Stimulated activated memory B cell treated with anti-CD40 and anti-IgM and Interleukin-4, amounts not matched to agents 10 μg/mL and 1 μg/mL and 100 μg/mL, for 72 hours (primary cell): ENCODE results near the gene BIRC2.
"Not testable (repeated sequence)": the region's sequence is repeated elsewhere in the genome, so short reads cannot be mapped to it uniquely, and the experiment has no call there.

ENCODE experiments used
- ATAC-seq: fragments of 150-1000 bp; cut with Tn5 transposase; 2 replicates; pipeline ENCODE4 v1.10.0; 2021
- H3K27ac Mint-ChIP-seq: one replicate; pipeline ENCODE4 v1.8.0; 2022; ENCODE audit warnings: mild to moderate bottlenecking, mixed read lengths
- H3K27me3 Mint-ChIP-seq: one replicate; pipeline ENCODE4 v1.8.0; 2022; ENCODE audit warnings: mixed read lengths
- H3K36me3 Mint-ChIP-seq: one replicate; pipeline ENCODE4 v1.8.0; 2022; ENCODE audit warnings: mixed read lengths
- H3K4me1 Mint-ChIP-seq: one replicate; pipeline ENCODE4 v1.8.0; 2022; ENCODE audit warnings: mixed read lengths
- H3K4me3 Mint-ChIP-seq: one replicate; pipeline ENCODE4 v1.8.0; 2022; ENCODE audit warnings: mild to moderate bottlenecking, moderate library complexity, mixed read lengths
- H3K9me3 Mint-ChIP-seq: one replicate; pipeline ENCODE4 v1.8.0; 2022; ENCODE audit warnings: mixed read lengths

The BIRC2 gene

DNA sequence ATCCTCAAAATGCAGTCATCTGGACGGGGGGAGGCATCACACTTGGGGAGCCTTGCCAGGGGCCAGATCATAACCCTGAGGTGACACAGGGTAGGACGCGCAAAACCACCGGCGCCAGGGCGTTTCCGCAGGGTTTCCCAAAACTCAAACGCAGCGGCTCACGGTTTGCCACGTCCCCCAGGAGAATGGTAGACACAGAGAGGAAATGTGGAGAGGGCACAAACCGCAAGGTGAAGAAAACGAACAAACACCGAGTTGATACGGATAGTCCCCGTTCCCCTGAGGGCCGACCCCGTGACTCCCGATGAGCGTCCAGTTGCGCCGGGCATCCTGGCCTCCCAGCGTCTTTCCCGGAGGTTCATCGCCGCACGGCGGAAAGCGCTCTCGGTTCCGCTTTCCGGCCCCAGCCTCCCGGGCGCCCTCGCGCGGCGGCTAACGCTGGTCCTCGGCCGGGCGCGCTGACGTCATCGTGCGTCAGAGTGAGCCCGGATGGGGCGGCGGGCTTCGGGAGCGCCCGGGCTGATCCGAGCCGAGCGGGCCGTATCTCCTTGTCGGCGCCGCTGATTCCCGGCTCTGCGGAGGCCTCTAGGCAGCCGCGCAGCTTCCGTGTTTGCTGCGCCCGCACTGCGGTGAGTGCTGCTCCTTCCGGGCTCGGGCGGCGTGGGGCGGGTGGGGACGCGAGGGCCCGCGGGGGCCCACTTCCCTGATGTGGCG lies at the start of gene BIRC2:
BIRC2 (plus strand) TSS at position 467 of the 714 bp plus-strand sequence. CDS start 2,641 bp downstream, outside the sequence.
- Mint-ChIP-seq H3K4me3 (peak within 1 kb of the TSS; percentile 94), H3K4me1 (peaks cover 43% of the 10 kb centered on the region), H3K27ac (peak within 1 kb of the TSS; percentile 94), H3K36me3 (peaks cover 22% of the 10 kb centered on the region), H3K9me3 (no peaks in the 10 kb centered on the region), H3K27me3 (no peaks in the 10 kb centered on the region)
- ATAC-seq = peak; percentile 98

DNA sequence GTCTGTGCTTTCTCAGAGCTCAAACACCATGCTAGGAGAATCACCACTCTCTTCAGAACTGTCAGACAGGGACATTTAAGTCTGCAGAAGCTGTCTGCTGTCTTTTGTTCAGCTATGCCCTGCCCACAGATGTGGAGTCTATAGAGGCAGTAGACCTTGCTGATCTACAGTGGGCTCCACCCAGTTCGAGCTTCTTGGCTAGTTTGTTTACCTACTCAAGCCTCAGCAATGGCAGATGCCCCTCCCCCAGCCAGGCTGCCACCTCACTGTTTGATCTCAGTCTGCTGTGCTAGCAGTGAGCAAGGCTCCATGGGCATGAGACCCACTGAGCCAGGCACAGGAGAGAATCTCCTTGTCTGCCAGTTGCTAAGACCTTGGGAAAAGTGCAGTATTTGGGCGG lies 46.2 kb upstream of the BIRC2 start:
- not testable (repeated sequence) for H3K27me3 Mint-ChIP-seq, H3K4me3 Mint-ChIP-seq, ATAC-seq
- Mint-ChIP-seq H3K27ac (peak overlapping the region; percentile 92), H3K9me3 (peaks cover 22% of the 10 kb centered on the region), H3K4me1 (peaks cover 81% of the 10 kb centered on the region), H3K36me3 (peaks cover 41% of the 10 kb centered on the region)

DNA sequence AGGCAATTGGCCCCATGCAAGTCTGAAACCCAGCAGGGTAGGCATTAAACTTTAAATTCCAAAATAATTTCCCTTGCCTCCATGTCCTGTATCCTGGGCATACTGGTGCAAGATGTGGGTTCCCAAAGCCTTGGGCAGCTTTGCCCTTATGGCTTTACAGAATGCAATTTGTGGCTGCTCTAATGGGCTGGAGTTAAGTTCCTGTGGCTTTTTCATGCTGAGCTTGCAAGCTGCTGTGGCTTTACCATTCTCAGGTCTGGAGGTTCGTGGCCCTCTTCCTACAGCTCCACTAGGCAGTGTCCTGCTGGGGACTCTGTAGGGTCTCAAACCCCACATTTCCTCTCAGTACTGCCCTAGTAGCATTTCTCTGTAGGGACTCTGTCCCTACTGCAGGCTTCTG lies 44.8 kb upstream of the BIRC2 start:
- ATAC-seq = no peak
- Mint-ChIP-seq H3K27ac (peak overlapping the region; percentile 92), H3K36me3 (peaks cover 41% of the 10 kb centered on the region), H3K4me3 (no peak overlapping the region), H3K9me3 (peaks cover 22% of the 10 kb centered on the region), H3K27me3 (no peaks in the 10 kb centered on the region), H3K4me1 (peaks cover 87% of the 10 kb centered on the region)

DNA sequence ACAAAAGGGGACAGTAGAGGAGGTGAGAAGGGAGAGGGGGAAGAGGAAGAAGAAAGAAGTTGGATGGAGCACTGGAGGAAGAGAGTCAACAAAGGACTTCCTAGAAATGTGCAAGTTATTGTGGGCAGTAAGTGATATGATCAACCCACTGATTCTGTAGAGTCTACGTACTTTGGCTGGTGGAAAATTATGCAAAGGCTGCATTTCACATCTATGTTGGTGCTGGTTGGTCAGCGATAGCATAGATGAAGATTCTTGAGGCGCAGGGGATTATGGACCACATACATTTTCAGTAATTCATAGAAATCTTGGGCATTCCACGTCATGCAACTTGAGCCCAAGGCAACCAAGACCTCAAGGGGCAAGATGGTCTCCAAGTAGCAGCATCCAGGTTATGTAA lies 42.3 kb upstream of the BIRC2 start:
- Mint-ChIP-seq H3K27ac (peak overlapping the region; percentile 67), H3K36me3 (peaks cover 34% of the 10 kb centered on the region), H3K27me3 (no peaks in the 10 kb centered on the region), H3K9me3 (peaks cover 22% of the 10 kb centered on the region), H3K4me3 (no peak overlapping the region), H3K4me1 (peaks cover 65% of the 10 kb centered on the region)
- ATAC-seq = no peak

DNA sequence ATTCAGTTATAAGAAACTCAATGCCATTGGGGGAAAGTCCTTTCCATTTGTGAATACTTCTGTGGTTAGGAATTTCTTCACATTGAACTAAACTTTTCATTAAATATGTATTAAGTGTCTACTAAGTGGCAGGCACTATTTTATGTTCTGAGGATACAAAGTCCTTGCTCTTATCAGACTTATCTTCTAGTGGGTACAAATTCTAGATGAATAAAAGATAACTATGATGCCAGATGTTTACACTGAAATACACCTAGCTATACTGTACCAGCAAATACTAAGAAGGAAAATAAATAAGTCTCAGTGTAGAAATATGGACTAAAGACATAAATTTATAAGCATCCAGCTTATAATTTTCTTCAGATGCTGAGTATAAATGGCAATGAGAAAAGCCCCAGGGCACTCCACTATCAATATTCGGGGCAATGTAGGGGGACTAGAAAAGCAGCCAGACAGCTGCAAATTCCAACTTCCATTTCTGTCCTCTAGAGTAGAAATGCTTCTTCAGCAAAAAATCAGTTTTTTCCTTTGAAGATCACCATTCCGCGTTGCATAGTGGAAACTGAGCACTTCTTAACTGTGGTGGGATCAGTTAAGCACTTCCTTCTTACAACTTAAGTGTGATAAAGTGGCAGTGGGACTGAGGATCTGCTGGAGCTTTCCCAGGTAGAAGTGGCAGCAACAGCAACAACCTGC lies 41.5 kb upstream of the BIRC2 start:
- Mint-ChIP-seq H3K27ac (peak overlapping the region; percentile 67), H3K36me3 (peaks cover 25% of the 10 kb centered on the region), H3K4me3 (peak overlapping the region; percentile 22), H3K9me3 (peaks cover 22% of the 10 kb centered on the region), H3K4me1 (peaks cover 57% of the 10 kb centered on the region), H3K27me3 (no peaks in the 10 kb centered on the region)
- ATAC-seq = no peak

DNA sequence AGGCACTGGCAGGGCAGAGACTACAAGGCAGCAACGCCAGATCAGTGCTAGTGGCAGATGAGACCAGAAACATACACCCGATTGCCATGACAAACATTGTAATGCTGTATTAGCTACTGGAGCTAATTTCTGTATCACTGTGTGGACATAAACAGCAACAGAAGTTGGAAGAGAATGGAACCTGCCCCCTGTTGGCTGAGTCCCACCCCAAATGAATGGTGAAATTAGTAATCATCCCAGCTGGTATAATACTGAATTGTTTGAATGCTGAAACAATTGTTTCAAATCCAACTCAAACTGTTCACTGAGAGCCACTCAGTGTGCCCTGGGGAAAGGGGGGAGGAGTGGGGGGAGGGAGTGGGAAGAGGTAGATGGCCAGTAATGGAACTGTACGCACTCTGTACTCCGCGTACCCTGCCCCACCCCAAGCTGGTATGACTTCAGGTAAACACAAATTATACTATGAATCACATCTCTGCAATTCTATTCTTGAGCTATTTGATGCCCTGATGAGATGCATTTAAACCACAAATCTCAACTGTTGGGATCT lies 40.9 kb upstream of the BIRC2 start:
- ATAC-seq = no peak
- Mint-ChIP-seq H3K36me3 (peaks cover 25% of the 10 kb centered on the region), H3K27me3 (no peaks in the 10 kb centered on the region), H3K4me3 (peak overlapping the region; percentile 22), H3K9me3 (peaks cover 22% of the 10 kb centered on the region), H3K27ac (peak overlapping the region; percentile 67), H3K4me1 (peaks cover 53% of the 10 kb centered on the region)

DNA sequence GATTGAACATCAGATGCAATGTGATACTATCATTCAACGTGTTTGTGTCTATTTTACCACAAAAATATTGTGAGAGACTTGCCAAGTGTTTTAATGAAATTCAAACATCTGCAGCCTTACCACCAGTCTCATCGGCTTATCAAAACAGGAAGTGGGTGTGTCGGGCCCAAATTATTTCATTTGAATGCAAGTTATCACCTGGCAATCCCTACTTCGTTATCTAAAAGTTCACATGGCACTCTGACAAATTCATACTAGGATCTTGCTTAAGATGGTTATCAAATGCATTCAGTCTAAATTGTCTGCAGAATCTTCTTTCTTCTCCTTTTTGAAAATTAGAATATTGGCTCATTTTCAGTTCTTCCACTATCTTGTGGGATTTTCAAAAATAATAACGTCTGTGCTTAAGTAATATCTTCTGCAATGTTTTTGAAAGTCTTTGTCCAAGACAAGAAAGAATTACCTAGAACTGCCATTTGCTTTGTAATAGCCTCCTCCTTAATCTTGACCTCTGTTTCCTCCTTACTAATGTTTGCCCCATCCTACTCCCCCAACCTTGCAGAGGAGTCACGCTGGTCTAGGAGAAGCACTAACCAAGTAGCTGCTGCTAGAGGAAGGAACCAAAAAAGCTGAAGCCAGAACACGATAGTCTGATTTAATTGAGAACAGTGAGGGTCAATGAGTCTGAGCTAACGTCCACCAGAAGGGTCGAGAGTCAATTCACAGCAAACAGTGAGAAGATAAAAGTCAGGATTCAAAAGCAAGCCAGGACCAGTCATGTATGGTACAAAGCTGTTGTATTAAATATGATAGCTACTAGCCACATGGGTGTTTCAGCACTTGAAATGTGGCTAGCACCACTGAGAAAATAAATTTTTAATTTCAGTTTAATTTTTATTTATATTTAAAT lies 39.9 kb upstream of the BIRC2 start:
- Mint-ChIP-seq H3K27me3 (no peaks in the 10 kb centered on the region), H3K4me3 (peak overlapping the region; percentile 26), H3K4me1 (peaks cover 44% of the 10 kb centered on the region), H3K9me3 (peaks cover 13% of the 10 kb centered on the region), H3K27ac (peak overlapping the region; percentile 67), H3K36me3 (peaks cover 17% of the 10 kb centered on the region)
- ATAC-seq = peak; percentile 78

DNA sequence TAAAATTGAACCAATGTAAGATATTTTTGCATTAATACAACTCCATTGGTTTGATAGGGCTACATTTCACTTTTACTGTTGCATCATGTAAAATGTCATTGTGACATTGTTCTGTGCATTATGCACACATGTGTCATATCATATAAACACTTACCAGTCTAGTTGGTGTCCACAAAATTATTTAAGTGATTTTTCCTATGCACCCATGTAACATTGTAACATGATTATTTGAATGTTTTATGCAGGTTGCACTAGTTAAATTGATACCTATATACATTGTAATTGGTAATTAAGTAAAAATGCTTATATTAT lies 39.3 kb upstream of the BIRC2 start:
- Mint-ChIP-seq H3K36me3 (peaks cover 16% of the 10 kb centered on the region), H3K27ac (peak overlapping the region; percentile 67), H3K9me3 (peaks cover 13% of the 10 kb centered on the region), H3K4me3 (no peak overlapping the region), H3K4me1 (peaks cover 42% of the 10 kb centered on the region), H3K27me3 (no peaks in the 10 kb centered on the region)
- ATAC-seq = no peak

DNA sequence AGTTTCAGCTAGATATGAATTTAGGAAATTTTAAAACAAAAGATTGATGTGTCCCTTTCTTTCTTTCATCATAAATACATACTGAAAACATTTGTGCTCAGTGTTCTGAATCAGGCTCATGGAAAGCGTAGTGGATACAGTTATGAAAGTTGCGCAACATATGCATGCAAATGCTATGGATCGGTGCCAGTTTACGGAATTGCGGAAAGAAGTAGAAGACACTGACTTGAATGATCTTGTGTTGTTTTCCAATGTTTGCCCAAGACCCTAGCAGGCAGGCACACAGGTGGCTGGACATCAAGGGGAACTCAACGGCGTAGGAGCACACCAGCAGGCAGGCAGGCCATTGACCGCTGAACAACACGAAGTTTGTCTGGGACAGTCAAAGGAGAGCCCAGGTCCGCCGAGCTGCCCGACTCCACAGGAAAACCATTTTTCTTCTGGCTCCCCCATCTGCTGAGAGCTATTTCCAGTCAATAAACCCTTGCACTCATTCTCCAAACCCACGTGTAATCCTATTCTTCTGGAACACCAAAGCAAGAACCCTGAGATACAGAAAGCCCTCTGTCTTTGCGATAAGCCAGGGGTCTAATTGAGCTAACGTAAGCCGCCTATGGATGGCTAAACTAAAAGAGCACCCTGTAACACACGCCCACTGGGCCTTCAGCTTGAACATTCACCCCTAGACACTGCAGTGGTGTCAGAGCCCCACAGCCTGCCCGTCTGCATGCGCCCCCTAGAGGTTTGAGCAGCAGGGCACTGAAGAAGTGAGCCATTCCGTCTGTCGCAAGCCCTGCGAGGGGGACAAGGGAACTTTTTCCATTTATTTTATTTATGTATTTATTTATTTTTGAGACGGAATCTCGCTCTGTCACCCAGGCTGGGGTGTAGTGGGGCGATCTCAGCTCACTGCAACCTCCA lies 37.1 kb upstream of the BIRC2 start:
- Mint-ChIP-seq H3K9me3 (peaks cover 2% of the 10 kb centered on the region), H3K4me1 (peaks cover 45% of the 10 kb centered on the region), H3K36me3 (no peaks in the 10 kb centered on the region), H3K27ac (no peak overlapping the region), H3K27me3 (no peaks in the 10 kb centered on the region), H3K4me3 (no peak overlapping the region)
- no peak for ATAC-seq

DNA sequence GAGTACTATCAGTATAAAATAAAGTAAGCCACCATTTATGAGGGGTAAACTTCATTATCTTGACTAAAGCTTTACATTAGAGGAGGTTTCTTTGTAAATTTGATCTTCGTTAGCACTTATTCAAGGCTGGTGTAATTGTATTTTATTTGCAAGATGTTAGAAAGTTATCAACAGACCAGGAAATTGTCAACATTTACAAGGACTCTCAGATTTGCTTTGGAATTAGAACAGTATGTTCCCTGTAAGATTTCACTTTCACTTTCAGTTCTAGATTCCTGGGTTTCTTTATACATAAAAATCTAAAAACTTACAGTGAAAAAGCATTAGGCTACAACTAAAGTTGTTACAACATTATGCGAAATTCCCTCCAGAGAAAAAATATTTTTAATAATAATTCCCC lies 34.3 kb upstream of the BIRC2 start:
- peaks cover 6% of the 10 kb centered on the region for H3K36me3 Mint-ChIP-seq
- no peak overlapping the region for H3K4me3 Mint-ChIP-seq
- peaks cover 35% of the 10 kb centered on the region for H3K4me1 Mint-ChIP-seq
- no peaks in the 10 kb centered on the region for H3K27me3 Mint-ChIP-seq
- no peaks in the 10 kb centered on the region for H3K9me3 Mint-ChIP-seq
- H3K27ac Mint-ChIP-seq = peak overlapping the region; percentile 97
- no peak for ATAC-seq

DNA sequence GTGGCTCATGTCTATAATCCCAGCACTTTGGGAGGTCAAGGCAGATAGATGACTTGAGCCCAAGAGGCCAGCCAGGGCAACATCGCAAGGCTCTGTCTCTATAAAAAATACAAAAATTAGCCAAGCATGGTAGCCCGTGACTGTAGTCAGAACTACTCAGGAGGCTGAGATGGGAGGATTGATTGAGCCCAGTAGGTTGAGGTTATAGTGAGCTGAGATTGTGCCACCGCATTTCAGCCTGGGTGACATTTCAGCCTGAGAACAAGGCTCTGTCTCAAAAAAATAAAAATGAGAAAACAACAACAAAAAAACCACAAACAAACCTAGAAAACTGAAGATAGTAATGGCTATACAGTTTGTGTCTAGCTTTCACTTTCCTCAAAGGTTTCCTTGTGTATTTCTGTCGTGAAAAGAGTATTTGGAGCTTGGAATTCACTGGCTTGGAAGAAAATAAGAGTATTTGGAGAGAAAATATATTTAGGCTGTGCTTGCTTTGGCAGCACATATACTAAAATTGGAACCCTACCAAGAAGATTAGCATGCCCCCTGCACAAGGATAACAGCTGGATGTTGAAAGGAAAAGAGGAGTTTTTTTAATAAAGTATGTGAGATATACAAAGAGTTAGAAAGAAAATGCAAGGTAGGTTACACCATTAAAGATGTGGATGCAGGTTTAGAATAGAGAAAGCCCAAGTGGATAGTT lies 33.6 kb upstream of the BIRC2 start:
- Mint-ChIP-seq H3K27me3 (no peaks in the 10 kb centered on the region), H3K4me3 (peak overlapping the region; percentile 55), H3K27ac (peak overlapping the region; percentile 97), H3K36me3 (peaks cover 10% of the 10 kb centered on the region), H3K4me1 (peaks cover 35% of the 10 kb centered on the region), H3K9me3 (no peaks in the 10 kb centered on the region)
- ATAC-seq = no peak

DNA sequence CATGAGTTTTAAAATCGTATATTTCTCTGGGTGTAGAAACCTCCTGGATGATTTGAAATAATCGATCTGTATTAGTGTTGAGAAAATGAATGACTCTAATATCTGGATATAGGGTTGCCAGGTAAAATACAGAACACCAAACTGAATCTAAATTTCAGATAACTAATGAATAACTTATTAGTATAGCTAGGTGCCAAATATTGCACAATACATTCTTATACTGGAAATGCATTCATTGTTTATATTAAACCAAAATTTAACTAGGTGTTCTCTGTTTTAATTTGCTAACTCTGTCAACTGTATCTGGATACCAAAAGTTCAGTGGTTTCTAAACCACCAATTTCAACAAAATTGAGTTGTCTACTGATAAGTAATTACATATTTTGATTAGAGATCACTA lies 32.2 kb upstream of the BIRC2 start:
- Mint-ChIP-seq H3K4me1 (peaks cover 41% of the 10 kb centered on the region), H3K27me3 (no peaks in the 10 kb centered on the region), H3K4me3 (no peak overlapping the region), H3K36me3 (peaks cover 24% of the 10 kb centered on the region), H3K9me3 (no peaks in the 10 kb centered on the region), H3K27ac (peak overlapping the region; percentile 97)
- ATAC-seq = no peak

DNA sequence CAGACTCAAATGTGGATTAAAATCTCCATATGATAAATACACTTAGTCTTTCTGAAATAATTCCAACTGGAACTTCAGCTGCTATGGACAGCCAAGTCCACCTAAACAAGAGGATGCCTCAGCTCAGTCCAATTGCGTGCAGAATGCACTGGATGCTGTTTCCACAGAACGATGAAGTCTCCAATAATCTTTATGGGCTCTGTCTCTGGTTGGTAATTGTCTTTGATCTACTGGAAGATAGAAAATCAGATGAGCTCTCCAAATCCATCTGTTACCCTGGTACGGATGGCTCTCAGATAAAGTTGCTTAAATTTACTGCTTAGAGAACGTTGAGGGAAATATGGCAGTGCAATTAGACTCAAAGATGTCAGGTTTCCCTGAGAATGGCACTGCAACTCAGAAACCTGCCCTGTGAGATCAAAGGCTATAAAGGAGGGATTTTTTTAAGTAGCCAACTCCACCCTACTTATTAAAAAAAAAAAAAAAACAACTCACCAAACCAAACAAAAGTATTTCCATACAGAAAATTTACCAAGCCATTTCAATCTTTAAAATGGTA lies 30.6 kb upstream of the BIRC2 start:
- H3K4me3 Mint-ChIP-seq = peak overlapping the region; percentile 97
- H3K27ac Mint-ChIP-seq = peak overlapping the region; percentile 97
- peaks cover 50% of the 10 kb centered on the region for H3K4me1 Mint-ChIP-seq
- ATAC-seq = no peak
- H3K36me3 Mint-ChIP-seq = peaks cover 36% of the 10 kb centered on the region
- no peaks in the 10 kb centered on the region for H3K27me3 Mint-ChIP-seq
- H3K9me3 Mint-ChIP-seq = no peaks in the 10 kb centered on the region
